Middle frontal gyrus (tissue), 1 donor: Measurements from ENCODE around the gene CCDC71.

ENCODE experiments used
- DNase-seq: peaks from one replicate; pipeline ENCODE4 v3.0.0-alpha.2; 2015; ENCODE audit warnings: low spot score; ENCODE audit errors: extremely low spot score

CCDC71 gene

GRCh38 chr3:49165771-49166751 is at the start of gene CCDC71:
Gene CCDC71, minus strand, starts transcription at chr3:49166331. Its CDS starts 2,123 bp downstream, at chr3:49164208.
- DNase-seq, result peak; percentile 53

GRCh38 chr3:49213998-49214397 is 47.9 kb upstream of the CCDC71 start:
- DNase-seq, result no peak

- DNase-seq, result no peak
These were observed 47.4 kb upstream of the CCDC71 start for GRCh38 chr3:49213541-49213943.

GRCh38 chr3:49199900-49200281 is 33.8 kb upstream of the CCDC71 start:
- no peak for DNase-seq

- no peak for DNase-seq
These were observed 33.2 kb upstream of the CCDC71 start for GRCh38 chr3:49199239-49199899.

GRCh38 chr3:49198611-49199230 is 32.6 kb upstream of the CCDC71 start:
- no peak for DNase-seq

- no peak for DNase-seq
These were observed 32.0 kb upstream of the CCDC71 start for GRCh38 chr3:49198161-49198560.

GRCh38 chr3:49191741-49192140 is 25.6 kb upstream of the CCDC71 start:
- no peak for DNase-seq

- DNase-seq, result no peak
These were observed 17.7 kb upstream of the CCDC71 start for GRCh38 chr3:49183873-49184272.

GRCh38 chr3:49182682-49183081 is 16.6 kb upstream of the CCDC71 start:
- DNase-seq, result no peak

- no peak for DNase-seq
These were observed 15.2 kb upstream of the CCDC71 start for GRCh38 chr3:49181351-49181750.

- DNase-seq, result no peak
These were observed 14.0 kb upstream of the CCDC71 start for GRCh38 chr3:49180116-49180515.

GRCh38 chr3:49177073-49177472 is 10.9 kb upstream of the CCDC71 start:
- no peak for DNase-seq

GRCh38 chr3:49175530-49175929 is 9.4 kb upstream of the CCDC71 start:
- DNase-seq, result no peak

GRCh38 chr3:49174397-49174985 is 8.4 kb upstream of the CCDC71 start:
- DNase-seq, result no peak

- DNase-seq, result no peak
These were observed 7.7 kb upstream of the CCDC71 start for GRCh38 chr3:49173792-49174170.

- no peak for DNase-seq
These were observed 7.1 kb upstream of the CCDC71 start for GRCh38 chr3:49173116-49173791.

- DNase-seq, result no peak
These were observed 6.5 kb upstream of the CCDC71 start for GRCh38 chr3:49172551-49173041.

GRCh38 chr3:49171775-49172500 is 5.8 kb upstream of the CCDC71 start:
- no peak for DNase-seq

GRCh38 chr3:49171119-49171774 is 5.1 kb upstream of the CCDC71 start, which contains the start of gene KLHDC8B:
Gene KLHDC8B, plus strand, starts transcription at chr3:49171598. Its CDS starts 1,172 bp downstream, at chr3:49172770.
- DNase-seq, result peak; percentile 58
